ENCODE results near the gene TMEM263. TPM values are rescaled to one million over a fixed set of nuclear protein-coding genes. Genes with fewer than 3 reads are reported as not detected.

TMEM263 gene
- total and polyA plus RNA-seq, 2 of the 13 experiments (the other 11 are each of a cell fraction or from before 2014, with no cell fraction given): 25.9 to 58.6 TPM

GRCh38 chr12:106955377-106956047 is at the start of gene TMEM263 (continued):
- TF ChIP-seq ZNF574 (CRISPR knock-in tag; IDR thresholded peaks at IDR 0.05) (peak; percentile 56), SSRP1 (CRISPR knock-in tag; IDR thresholded peaks at IDR 0.05) (no peak), THYN1 (CRISPR knock-in tag; IDR thresholded peaks at IDR 0.05; ENCODE audit: borderline replicate concordance, low read depth) (no peak), ZNF784 (CRISPR knock-in tag; IDR thresholded peaks at IDR 0.05; ENCODE audit: borderline replicate concordance) (no peak; the same call in 1 of the 2 replicates), ZNF883 (CRISPR knock-in tag; IDR thresholded peaks at IDR 0.05; ENCODE audit: not compliant biosample characterization) (no peak), TMF1 (CRISPR knock-in tag; IDR thresholded peaks at IDR 0.05; ENCODE audit: low read depth) (peak; percentile 76; the same call in 1 of the 2 replicates), HMG20B (CRISPR knock-in tag; conservative IDR thresholded peaks at IDR 0.05) (no peak), DMAP1 (CRISPR knock-in tag; IDR thresholded peaks at IDR 0.05) (peak; percentile 90), JUN (CRISPR knock-in tag; IDR thresholded peaks at IDR 0.05) (no peak), MYC (CRISPR knock-in tag; IDR thresholded peaks at IDR 0.05; ENCODE audit: borderline replicate concordance) (peak; percentile 57; the same call in 1 of the 2 replicates), PHF21A (CRISPR knock-in tag; IDR thresholded peaks at IDR 0.05) (peak; percentile 73), ZNF136 (CRISPR knock-in tag; IDR thresholded peaks at IDR 0.05; ENCODE audit: low read depth) (no peak; the same call in 1 of the 2 replicates), ZNF816 (CRISPR knock-in tag; IDR thresholded peaks at IDR 0.05; ENCODE audit: borderline replicate concordance) (0 out of 2 replicates have a peak, but pooled peaks have one; percentile 67), ZSCAN31 (CRISPR knock-in tag; IDR thresholded peaks at IDR 0.05; ENCODE audit: low read depth) (0 out of 2 replicates have a peak, but pooled peaks have one; percentile 43), SALL2 (CRISPR knock-in tag; IDR thresholded peaks at IDR 0.05) (peak; percentile 80)
- TF ChIP-seq, protein P1, sequence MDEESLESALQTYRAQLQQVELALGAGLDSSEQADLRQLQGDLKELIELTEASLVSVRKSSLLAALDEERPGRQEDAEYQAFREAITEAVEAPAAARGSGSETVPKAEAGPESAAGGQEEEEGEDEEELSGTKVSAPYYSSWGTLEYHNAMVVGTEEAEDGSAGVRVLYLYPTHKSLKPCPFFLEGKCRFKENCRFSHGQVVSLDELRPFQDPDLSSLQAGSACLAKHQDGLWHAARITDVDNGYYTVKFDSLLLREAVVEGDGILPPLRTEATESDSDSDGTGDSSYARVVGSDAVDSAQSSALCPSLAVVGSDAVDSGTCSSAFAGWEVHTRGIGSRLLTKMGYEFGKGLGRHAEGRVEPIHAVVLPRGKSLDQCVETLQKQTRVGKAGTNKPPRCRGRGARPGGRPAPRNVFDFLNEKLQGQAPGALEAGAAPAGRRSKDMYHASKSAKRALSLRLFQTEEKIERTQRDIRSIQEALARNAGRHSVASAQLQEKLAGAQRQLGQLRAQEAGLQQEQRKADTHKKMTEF (CRISPR knock-in tag; IDR thresholded peaks at IDR 0.05): peak; percentile 74
- TF ChIP-seq, protein P2, sequence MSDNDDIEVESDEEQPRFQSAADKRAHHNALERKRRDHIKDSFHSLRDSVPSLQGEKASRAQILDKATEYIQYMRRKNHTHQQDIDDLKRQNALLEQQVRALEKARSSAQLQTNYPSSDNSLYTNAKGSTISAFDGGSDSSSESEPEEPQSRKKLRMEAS (IDR thresholded peaks at IDR 0.05): peak; percentile 91
- TF ChIP-seq, protein P3, sequence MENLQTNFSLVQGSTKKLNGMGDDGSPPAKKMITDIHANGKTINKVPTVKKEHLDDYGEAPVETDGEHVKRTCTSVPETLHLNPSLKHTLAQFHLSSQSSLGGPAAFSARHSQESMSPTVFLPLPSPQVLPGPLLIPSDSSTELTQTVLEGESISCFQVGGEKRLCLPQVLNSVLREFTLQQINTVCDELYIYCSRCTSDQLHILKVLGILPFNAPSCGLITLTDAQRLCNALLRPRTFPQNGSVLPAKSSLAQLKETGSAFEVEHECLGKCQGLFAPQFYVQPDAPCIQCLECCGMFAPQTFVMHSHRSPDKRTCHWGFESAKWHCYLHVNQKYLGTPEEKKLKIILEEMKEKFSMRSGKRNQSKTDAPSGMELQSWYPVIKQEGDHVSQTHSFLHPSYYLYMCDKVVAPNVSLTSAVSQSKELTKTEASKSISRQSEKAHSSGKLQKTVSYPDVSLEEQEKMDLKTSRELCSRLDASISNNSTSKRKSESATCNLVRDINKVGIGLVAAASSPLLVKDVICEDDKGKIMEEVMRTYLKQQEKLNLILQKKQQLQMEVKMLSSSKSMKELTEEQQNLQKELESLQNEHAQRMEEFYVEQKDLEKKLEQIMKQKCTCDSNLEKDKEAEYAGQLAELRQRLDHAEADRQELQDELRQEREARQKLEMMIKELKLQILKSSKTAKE (CRISPR knock-in tag; IDR thresholded peaks at IDR 0.05; ENCODE audit: borderline replicate concordance): no peak
- TF ChIP-seq, protein P4, sequence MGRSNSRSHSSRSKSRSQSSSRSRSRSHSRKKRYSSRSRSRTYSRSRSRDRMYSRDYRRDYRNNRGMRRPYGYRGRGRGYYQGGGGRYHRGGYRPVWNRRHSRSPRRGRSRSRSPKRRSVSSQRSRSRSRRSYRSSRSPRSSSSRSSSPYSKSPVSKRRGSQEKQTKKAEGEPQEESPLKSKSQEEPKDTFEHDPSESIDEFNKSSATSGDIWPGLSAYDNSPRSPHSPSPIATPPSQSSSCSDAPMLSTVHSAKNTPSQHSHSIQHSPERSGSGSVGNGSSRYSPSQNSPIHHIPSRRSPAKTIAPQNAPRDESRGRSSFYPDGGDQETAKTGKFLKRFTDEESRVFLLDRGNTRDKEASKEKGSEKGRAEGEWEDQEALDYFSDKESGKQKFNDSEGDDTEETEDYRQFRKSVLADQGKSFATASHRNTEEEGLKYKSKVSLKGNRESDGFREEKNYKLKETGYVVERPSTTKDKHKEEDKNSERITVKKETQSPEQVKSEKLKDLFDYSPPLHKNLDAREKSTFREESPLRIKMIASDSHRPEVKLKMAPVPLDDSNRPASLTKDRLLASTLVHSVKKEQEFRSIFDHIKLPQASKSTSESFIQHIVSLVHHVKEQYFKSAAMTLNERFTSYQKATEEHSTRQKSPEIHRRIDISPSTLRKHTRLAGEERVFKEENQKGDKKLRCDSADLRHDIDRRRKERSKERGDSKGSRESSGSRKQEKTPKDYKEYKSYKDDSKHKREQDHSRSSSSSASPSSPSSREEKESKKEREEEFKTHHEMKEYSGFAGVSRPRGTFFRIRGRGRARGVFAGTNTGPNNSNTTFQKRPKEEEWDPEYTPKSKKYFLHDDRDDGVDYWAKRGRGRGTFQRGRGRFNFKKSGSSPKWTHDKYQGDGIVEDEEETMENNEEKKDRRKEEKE (IDR thresholded peaks at IDR 0.05): no peak
